ENCODE measurements around the gene ZBED6. TPM values are rescaled to one million over a fixed set of nuclear protein-coding genes. Genes with fewer than 3 reads are reported as not detected.
A peak's percentile ranks its signal among the peaks of the same experiment; 100 is the strongest.

ZBED6 gene
- total and polyA plus RNA-seq, 2 of the 4 experiments (the other 2 are of a cell fraction), result 3.8 to 26.2 TPM

GRCh38 chr1:203797216-203797615 lies 1.8 kb downstream of the ZBED6 start:
- in situ Hi-C loops (cut with MboI; ENCODE audit: low sequenced_read_pairs), result no loop called here
- H3K4me1 ChIP-seq (ENCODE audit: control insufficient read depth, insufficient read depth, low read length), result peaks cover 12% of the 10 kb centered on the region

More at GRCh38 chr1:203797216-203797615, 1.8 kb downstream of the ZBED6 start:
- no peak overlapping the region for H2AK5ac ChIP-seq (ENCODE audit: low read depth, low read length)
- H4K20me1 ChIP-seq (ENCODE audit: insufficient read depth, low read length), result peaks cover 54% of the 10 kb centered on the region
- peak overlapping the region; percentile 85; the same call in 1 of the 2 replicates for H3K9ac ChIP-seq (ENCODE audit: low read depth, low read length)
- peak overlapping the region; percentile 91; the same call in 1 of the 2 replicates for H3K23ac ChIP-seq (ENCODE audit: low read depth, low read length)
- peaks cover 10% of the 10 kb centered on the region for H3K9me1 ChIP-seq (ENCODE audit: insufficient read depth, low read length)
- no peak overlapping the region for H3K56ac ChIP-seq (ENCODE audit: extremely low read depth, insufficient read depth, low read length)
- no peaks in the 10 kb centered on the region for H3K9me3 ChIP-seq (ENCODE audit: control insufficient read depth, insufficient read depth, low read length)
- dilution Hi-C loops (cut with HindIII; ENCODE audit: low sequenced_read_pairs, unreplicated experiment), result no loop called here
- H3K27me3 ChIP-seq (ENCODE audit: control insufficient read depth, insufficient read depth, low read length), result no peaks in the 10 kb centered on the region
- no peak overlapping the region for H2BK120ac ChIP-seq (ENCODE audit: low read depth, low read length)
- no peak overlapping the region for H2AK9ac ChIP-seq (replicated peaks; ENCODE audit: low read depth, low read length, poor library complexity)
- peak overlapping the region; percentile 86; the same call in 1 of the 2 replicates for H3K4me3 ChIP-seq (ENCODE audit: insufficient read depth, low read depth, low read length)
- peaks cover 14% of the 10 kb centered on the region for H3K36me3 ChIP-seq (ENCODE audit: control insufficient read depth, insufficient read depth, low read length)
- no peak overlapping the region for H2BK20ac ChIP-seq (ENCODE audit: low read depth, low read length)
- intact Hi-C loops (cut with micrococcal nuclease), result loop anchor here (5.0 kb wide), 1 partner anchor 240 kb away; no protein-coding TSS in a partner anchor
- no peak overlapping the region for H2BK5ac ChIP-seq (ENCODE audit: low read depth, low read length, poor library complexity, severe bottlenecking)
- peaks cover 10 to 47% of the 10 kb centered on the region in 2 experiments; a peak in 3 of 4 replicates for H3K79me1 ChIP-seq (ENCODE audit: low read depth in 1 of 2, low read length in 2 of 2)
- no peak overlapping the region for H4K8ac ChIP-seq (ENCODE audit: low read depth in 2 of 2, low read length in 2 of 2)
- ATAC-seq (ENCODE audit: low read depth) (no peak), DNase-seq (no peak)
- no TSS peak for BruUV-seq (replicated peaks)
- H3K14ac ChIP-seq (replicated peaks; ENCODE audit: low read depth, low read length), result peak overlapping the region; percentile 74; the same call in 1 of the 2 replicates
- POLR2A ChIA-PET (ENCODE audit: unreplicated experiment), result no interaction called here
- no CpG with 5 or more reads among the region's 2 CpGs for WGBS, 2 experiments (ENCODE audit: extremely low coverage in 2 of 2, insufficient read length in 1 of 2)
- peak overlapping the region; percentile 91 for H3K4me2 ChIP-seq (ENCODE audit: low read depth, low read length)
- H3K18ac ChIP-seq (ENCODE audit: low read depth, low read length), result no peak overlapping the region
- no peak overlapping the region for H4K5ac ChIP-seq (ENCODE audit: low read depth, low read length)
- no peak overlapping the region for H2AFZ ChIP-seq (replicated peaks; ENCODE audit: low read length, poor library complexity)
- no peak overlapping the region for H3K27ac ChIP-seq (ENCODE audit: insufficient read depth, low read length)
- no peak overlapping the region for H3K4ac ChIP-seq (ENCODE audit: low read depth, low read length)
- H4K91ac ChIP-seq (ENCODE audit: insufficient read depth, low read depth, low read length), result no peak overlapping the region
- no peak overlapping the region for H2BK15ac ChIP-seq (ENCODE audit: low read depth, low read length)
- CTCF ChIA-PET, result no interaction called here
- TF ChIP-seq ELK1 (IDR thresholded peaks at IDR 0.05; ENCODE audit: borderline replicate concordance, low read depth, low read length), result no peak
- no peak for TF ChIP-seq FOS (IDR thresholded peaks at IDR 0.05; ENCODE audit: low read depth, low read length)

Data from IMR-90 (cell line).